ENCODE measurements around the gene NUTF2.
"Not testable (repeated sequence)": the region's sequence is repeated elsewhere in the genome, so short reads cannot be mapped to it uniquely, and the experiment has no call there.

Gene NUTF2

GRCh38 chr16:67862623-67863583, 16.2 kb downstream of the NUTF2 start:
- TF ChIP-seq POLR2AphosphoS5 (IDR thresholded peaks at IDR 0.05; ENCODE audit: borderline replicate concordance, low read depth, low read length) (no peak), FOXP2 (optimal IDR thresholded peaks at IDR 0.05; ENCODE audit: control extremely low read depth, extremely low read length, insufficient read depth) (no peak), EZH2 (IDR thresholded peaks at IDR 0.05) (no peak)
- no peak overlapping the region for H3K4me3 ChIP-seq
- H3K9ac ChIP-seq (ENCODE audit: insufficient read length), result no peak overlapping the region
- no peaks in the 10 kb centered on the region for H3K9me3 ChIP-seq (ENCODE audit: low read depth, low read length)
- no peak for DNase-seq (ENCODE audit: low read depth, low spot score)
- H3K36me3 ChIP-seq (ENCODE audit: insufficient read depth, low read length), result peaks cover 7% of the 10 kb centered on the region; the same call in 1 of the 2 replicates
- no peak overlapping the region for H3K27ac ChIP-seq

GRCh38 chr16:67864044-67864443, 17.3 kb downstream of the NUTF2 start:
- H3K4me3 ChIP-seq; DNase-seq (ENCODE audit: low read depth, low spot score); H3K27ac ChIP-seq; H3K9ac ChIP-seq (ENCODE audit: insufficient read length); H3K9me3 ChIP-seq (ENCODE audit: low read depth, low read length): not testable (repeated sequence)
- peaks cover 12% of the 10 kb centered on the region; the same call in 1 of the 2 replicates for H3K36me3 ChIP-seq (ENCODE audit: insufficient read depth, low read length)

- no peaks in the 10 kb centered on the region for H3K9me3 ChIP-seq (ENCODE audit: low read depth, low read length)
- peaks cover 12% of the 10 kb centered on the region; the same call in 1 of the 2 replicates for H3K36me3 ChIP-seq (ENCODE audit: insufficient read depth, low read length)
- no peak overlapping the region for H3K4me3 ChIP-seq
- no peak overlapping the region for H3K27ac ChIP-seq
- DNase-seq (ENCODE audit: low read depth, low spot score), result no peak
- TF ChIP-seq POLR2AphosphoS5 (IDR thresholded peaks at IDR 0.05; ENCODE audit: borderline replicate concordance, low read depth, low read length), result no peak
- no peak overlapping the region for H3K9ac ChIP-seq (ENCODE audit: insufficient read length)
Observed at GRCh38 chr16:67864594-67864993, 17.9 kb downstream of the NUTF2 start.

DNA sequence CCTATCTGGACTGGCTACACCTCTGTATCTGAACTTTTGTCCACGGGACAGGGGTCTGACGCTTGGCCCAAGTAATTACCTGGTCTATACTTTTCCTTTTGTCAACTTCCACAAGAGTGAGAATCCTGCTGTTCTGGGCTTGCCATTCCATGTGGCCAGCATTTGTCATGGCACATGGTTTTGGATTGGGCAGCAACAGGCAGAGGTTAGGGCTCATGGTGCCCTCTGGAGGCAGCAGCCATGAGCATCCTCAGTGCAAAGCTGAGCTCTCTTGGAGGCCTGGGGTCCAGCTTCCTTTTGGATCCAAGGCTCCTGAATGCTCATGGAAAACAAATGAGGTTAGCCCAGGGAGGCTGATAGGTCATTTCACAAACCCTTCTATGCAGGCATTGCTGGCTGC, 18.6 kb downstream of the NUTF2 start:
- H3K27ac ChIP-seq, result no peak overlapping the region
- DNase-seq (ENCODE audit: low read depth, low spot score), result no peak
- TF ChIP-seq FOXP2 (optimal IDR thresholded peaks at IDR 0.05; ENCODE audit: control extremely low read depth, extremely low read length, insufficient read depth), result no peak
- TF ChIP-seq EZH2 (IDR thresholded peaks at IDR 0.05), result no peak
- no peak for TF ChIP-seq POLR2AphosphoS5 (IDR thresholded peaks at IDR 0.05; ENCODE audit: borderline replicate concordance, low read depth, low read length)

GRCh38 chr16:67868290-67868689, 21.6 kb downstream of the NUTF2 start:
- no peak overlapping the region for H3K9ac ChIP-seq (ENCODE audit: insufficient read length)
- peaks cover 14% of the 10 kb centered on the region; the same call in 1 of the 2 replicates for H3K36me3 ChIP-seq (ENCODE audit: insufficient read depth, low read length)

More for the DNA sequence above, 18.6 kb downstream of the NUTF2 start:
- no peaks in the 10 kb centered on the region for H3K9me3 ChIP-seq (ENCODE audit: low read depth, low read length)
- H3K4me3 ChIP-seq, result no peak overlapping the region
- no peak overlapping the region for H3K9ac ChIP-seq (ENCODE audit: insufficient read length)
- H3K36me3 ChIP-seq (ENCODE audit: insufficient read depth, low read length), result peaks cover 14% of the 10 kb centered on the region; the same call in 1 of the 2 replicates

DNA sequence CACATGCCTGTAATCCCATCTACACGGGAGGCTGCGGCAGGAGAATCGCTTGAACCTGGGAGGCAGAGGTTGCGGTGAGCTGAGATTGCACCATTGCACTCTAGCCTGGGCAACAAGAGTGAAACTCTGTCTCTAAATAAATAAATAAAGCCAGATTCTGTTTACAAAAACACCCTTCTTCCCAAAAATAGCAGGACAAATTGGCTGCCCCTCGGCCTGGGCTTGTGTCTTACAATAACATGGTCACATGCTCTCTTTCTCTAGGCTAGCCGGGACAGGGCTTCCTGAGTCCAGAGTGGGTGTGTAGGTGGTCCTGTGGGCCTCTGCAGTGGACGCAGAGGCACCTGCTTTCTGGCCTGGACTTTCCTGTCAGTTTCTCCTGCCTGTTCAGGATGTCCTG, 22.9 kb downstream of the NUTF2 start:
- Histone ChIP-seq H3K36me3 (ENCODE audit: insufficient read depth, low read length) (peaks cover 14% of the 10 kb centered on the region; the same call in 1 of the 2 replicates), H3K27ac (no peak overlapping the region), H3K4me3 (no peak overlapping the region), H3K9me3 (ENCODE audit: low read depth, low read length) (no peaks in the 10 kb centered on the region), H3K9ac (ENCODE audit: insufficient read length) (no peak overlapping the region)
- DNase-seq (ENCODE audit: low read depth, low spot score), result no peak
- TF ChIP-seq FOXP2 (optimal IDR thresholded peaks at IDR 0.05; ENCODE audit: control extremely low read depth, extremely low read length, insufficient read depth), result no peak
- TF ChIP-seq EZH2 (IDR thresholded peaks at IDR 0.05), result no peak
- TF ChIP-seq POLR2AphosphoS5 (IDR thresholded peaks at IDR 0.05; ENCODE audit: borderline replicate concordance, low read depth, low read length), result no peak

More at GRCh38 chr16:67868290-67868689, 21.6 kb downstream of the NUTF2 start:
- no peak for TF ChIP-seq POLR2AphosphoS5 (IDR thresholded peaks at IDR 0.05; ENCODE audit: borderline replicate concordance, low read depth, low read length)
- TF ChIP-seq FOXP2 (optimal IDR thresholded peaks at IDR 0.05; ENCODE audit: control extremely low read depth, extremely low read length, insufficient read depth), result no peak
- no peak for TF ChIP-seq EZH2 (IDR thresholded peaks at IDR 0.05)
- Histone ChIP-seq H3K4me3 (no peak overlapping the region), H3K9me3 (ENCODE audit: low read depth, low read length) (no peaks in the 10 kb centered on the region), H3K27ac (no peak overlapping the region)
- no peak for DNase-seq (ENCODE audit: low read depth, low spot score)

DNA sequence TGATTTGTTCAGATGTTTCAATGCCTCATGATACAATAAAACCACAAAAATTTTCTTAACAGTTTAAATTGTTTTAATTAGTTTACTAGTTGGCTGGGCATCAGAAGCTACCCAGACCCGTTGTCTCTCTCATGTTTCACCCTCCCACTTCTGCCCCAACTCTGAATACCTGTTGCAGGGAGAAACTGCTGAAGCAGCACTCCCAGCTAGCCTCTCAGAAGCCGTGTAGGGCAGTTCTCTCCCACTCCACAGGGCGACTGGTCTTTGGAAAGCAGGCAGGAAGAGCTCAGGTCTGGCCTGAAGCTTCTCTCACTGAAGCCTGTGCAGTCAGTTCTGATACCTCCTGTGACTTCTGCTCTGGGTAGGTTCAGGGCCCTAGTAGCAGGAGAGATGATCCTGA, 24.5 kb downstream of the NUTF2 start:
- DNase-seq (ENCODE audit: low read depth, low spot score), result no peak
- H3K9ac ChIP-seq (ENCODE audit: insufficient read length), result no peak overlapping the region
- no peaks in the 10 kb centered on the region for H3K9me3 ChIP-seq (ENCODE audit: low read depth, low read length)
- peaks cover 7% of the 10 kb centered on the region; the same call in 1 of the 2 replicates for H3K36me3 ChIP-seq (ENCODE audit: insufficient read depth, low read length)
- H3K4me3 ChIP-seq, result no peak overlapping the region
- no peak overlapping the region for H3K27ac ChIP-seq
- TF ChIP-seq FOXP2 (optimal IDR thresholded peaks at IDR 0.05; ENCODE audit: control extremely low read depth, extremely low read length, insufficient read depth) (no peak), POLR2AphosphoS5 (IDR thresholded peaks at IDR 0.05; ENCODE audit: borderline replicate concordance, low read depth, low read length) (no peak), EZH2 (IDR thresholded peaks at IDR 0.05) (no peak)

- Histone ChIP-seq H3K4me3 (no peak overlapping the region; the same call in 1 of the 2 replicates), H3K9me3 (ENCODE audit: low read depth, low read length) (no peaks in the 10 kb centered on the region), H3K27ac (no peak overlapping the region), H3K36me3 (ENCODE audit: insufficient read depth, low read length) (peaks cover 7% of the 10 kb centered on the region; the same call in 1 of the 2 replicates), H3K9ac (ENCODE audit: insufficient read length) (no peak overlapping the region)
- DNase-seq (ENCODE audit: low read depth, low spot score), result no peak
- TF ChIP-seq FOXP2 (optimal IDR thresholded peaks at IDR 0.05; ENCODE audit: control extremely low read depth, extremely low read length, insufficient read depth), result no peak
- TF ChIP-seq POLR2AphosphoS5 (IDR thresholded peaks at IDR 0.05; ENCODE audit: borderline replicate concordance, low read depth, low read length), result no peak
- no peak for TF ChIP-seq EZH2 (IDR thresholded peaks at IDR 0.05)
Observed at GRCh38 chr16:67872131-67872630, 25.4 kb downstream of the NUTF2 start.

Measured in SK-N-MC (cell line).